Measurements from ENCODE around the gene ARID5B.

ARID5B gene

GRCh38 chr10:61973169-61973568 is 71.7 kb downstream of the ARID5B start:
- TF ChIP-seq TAF1 (IDR thresholded peaks at IDR 0.05; ENCODE audit: borderline replicate concordance, insufficient read depth, low read length) (no peak), REST (IDR thresholded peaks at IDR 0.05; ENCODE audit: insufficient read depth in 1 of 2, low read depth in 2 of 2, low read length in 2 of 2) (no peak), SIN3A (IDR thresholded peaks at IDR 0.05; ENCODE audit: borderline replicate concordance, insufficient read depth, low read length) (no peak), FOXP2 (optimal IDR thresholded peaks at IDR 0.05; ENCODE audit: borderline replicate concordance, extremely low read depth, extremely low read length, insufficient read depth) (no peak), POLR2AphosphoS5 (IDR thresholded peaks at IDR 0.05; ENCODE audit: low read depth, low read length) (no peak)

- no peak for TF ChIP-seq TAF1 (IDR thresholded peaks at IDR 0.05; ENCODE audit: borderline replicate concordance, insufficient read depth, low read length)
- TF ChIP-seq SIN3A (IDR thresholded peaks at IDR 0.05; ENCODE audit: borderline replicate concordance, insufficient read depth, low read length): 0 out of 2 replicates have a peak, but pooled peaks have one; percentile 45
These were observed 72.4 kb downstream of the ARID5B start for GRCh38 chr10:61973906-61974305.

GRCh38 chr10:61974601-61975390 is 73.3 kb downstream of the ARID5B start:
- TF ChIP-seq REST (IDR thresholded peaks at IDR 0.05; ENCODE audit: insufficient read depth in 1 of 2, low read depth in 2 of 2, low read length in 2 of 2) (no peak), SIN3A (IDR thresholded peaks at IDR 0.05; ENCODE audit: borderline replicate concordance, insufficient read depth, low read length) (no peak), FOXP2 (optimal IDR thresholded peaks at IDR 0.05; ENCODE audit: borderline replicate concordance, extremely low read depth, extremely low read length, insufficient read depth) (no peak), POLR2AphosphoS5 (IDR thresholded peaks at IDR 0.05; ENCODE audit: low read depth, low read length) (no peak), TAF1 (IDR thresholded peaks at IDR 0.05; ENCODE audit: borderline replicate concordance, insufficient read depth, low read length) (no peak)

- no peak for TF ChIP-seq REST (IDR thresholded peaks at IDR 0.05; ENCODE audit: insufficient read depth in 1 of 2, low read depth in 2 of 2, low read length in 2 of 2)
- TF ChIP-seq POLR2AphosphoS5 (IDR thresholded peaks at IDR 0.05; ENCODE audit: low read depth, low read length): no peak
- no peak for TF ChIP-seq TAF1 (IDR thresholded peaks at IDR 0.05; ENCODE audit: borderline replicate concordance, insufficient read depth, low read length)
- TF ChIP-seq SIN3A (IDR thresholded peaks at IDR 0.05; ENCODE audit: borderline replicate concordance, insufficient read depth, low read length): no peak
- TF ChIP-seq FOXP2 (optimal IDR thresholded peaks at IDR 0.05; ENCODE audit: borderline replicate concordance, extremely low read depth, extremely low read length, insufficient read depth): no peak
These were observed 74.0 kb downstream of the ARID5B start for GRCh38 chr10:61975391-61975932.

- no peak for TF ChIP-seq FOXP2 (optimal IDR thresholded peaks at IDR 0.05; ENCODE audit: borderline replicate concordance, extremely low read depth, extremely low read length, insufficient read depth)
- no peak for TF ChIP-seq REST (IDR thresholded peaks at IDR 0.05; ENCODE audit: insufficient read depth in 1 of 2, low read depth in 2 of 2, low read length in 2 of 2)
- no peak for TF ChIP-seq POLR2AphosphoS5 (IDR thresholded peaks at IDR 0.05; ENCODE audit: low read depth, low read length)
- TF ChIP-seq TAF1 (IDR thresholded peaks at IDR 0.05; ENCODE audit: borderline replicate concordance, insufficient read depth, low read length): no peak
- no peak for TF ChIP-seq SIN3A (IDR thresholded peaks at IDR 0.05; ENCODE audit: borderline replicate concordance, insufficient read depth, low read length)
These were observed 77.5 kb downstream of the ARID5B start for GRCh38 chr10:61978965-61979364.

Data from PFSK-1 (cell line).